ENCODE measurements around the gene CEP164.

The CEP164 gene

DNA sequence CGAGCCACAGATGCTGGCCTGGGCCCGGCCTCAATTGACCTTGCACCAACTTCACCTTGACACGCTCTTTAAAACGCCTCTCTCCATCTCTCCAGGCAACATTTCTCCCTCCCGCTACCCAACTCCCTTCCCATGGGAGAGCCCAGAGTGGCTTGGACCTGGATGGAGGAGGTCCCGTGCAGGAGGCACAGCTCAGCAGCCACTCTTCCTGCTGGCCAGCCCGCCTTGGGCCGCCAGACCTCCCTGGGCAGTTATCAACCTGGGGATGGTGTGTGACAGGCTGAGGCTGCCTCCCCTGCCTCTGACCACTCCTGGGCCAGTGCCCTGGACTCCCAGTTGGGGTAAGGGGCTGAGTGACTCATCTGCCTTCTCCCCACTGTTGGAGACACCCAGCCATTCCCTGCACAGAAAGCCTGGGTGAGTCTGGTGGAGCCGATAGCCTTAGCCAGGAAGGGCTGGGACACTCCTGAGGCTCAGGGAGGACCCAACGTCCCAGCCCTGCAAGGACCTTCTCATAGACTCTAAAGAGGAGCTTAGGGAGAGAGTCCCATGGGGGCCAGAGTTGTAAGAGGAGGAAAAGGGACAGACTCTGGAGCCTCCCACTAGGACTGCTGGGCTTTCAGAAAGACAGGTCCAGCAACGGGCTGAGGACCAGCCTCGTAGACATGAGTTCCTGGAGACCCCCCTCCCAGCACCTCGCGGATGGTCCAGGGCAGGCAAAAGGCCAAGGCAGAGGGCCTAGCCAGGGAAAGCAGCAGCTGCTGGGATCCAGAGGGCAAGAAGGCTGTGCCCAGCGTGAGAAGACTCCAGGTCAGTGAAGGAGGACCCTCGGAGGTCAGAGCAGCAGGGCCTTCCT is 131.7 kb downstream of the CEP164 start:
- TF ChIP-seq POLR2AphosphoS5 (IDR thresholded peaks at IDR 0.05; ENCODE audit: low read depth, low read length) (no peak), TAF1 (IDR thresholded peaks at IDR 0.05; ENCODE audit: borderline replicate concordance, insufficient read depth, low read length) (no peak), SIN3A (IDR thresholded peaks at IDR 0.05; ENCODE audit: borderline replicate concordance, insufficient read depth, low read length) (no peak), REST (IDR thresholded peaks at IDR 0.05; ENCODE audit: insufficient read depth in 1 of 2, low read depth in 2 of 2, low read length in 2 of 2) (no peak)

GRCh38 chr11:117459979-117460300 is 132.3 kb downstream of the CEP164 start:
- TF ChIP-seq SIN3A (IDR thresholded peaks at IDR 0.05; ENCODE audit: borderline replicate concordance, insufficient read depth, low read length) (no peak), FOXP2 (optimal IDR thresholded peaks at IDR 0.05; ENCODE audit: borderline replicate concordance, extremely low read depth, extremely low read length, insufficient read depth) (no peak), REST (IDR thresholded peaks at IDR 0.05; ENCODE audit: insufficient read depth in 1 of 2, low read depth in 2 of 2, low read length in 2 of 2) (no peak), POLR2AphosphoS5 (IDR thresholded peaks at IDR 0.05; ENCODE audit: low read depth, low read length) (no peak), TAF1 (IDR thresholded peaks at IDR 0.05; ENCODE audit: borderline replicate concordance, insufficient read depth, low read length) (no peak)

DNA sequence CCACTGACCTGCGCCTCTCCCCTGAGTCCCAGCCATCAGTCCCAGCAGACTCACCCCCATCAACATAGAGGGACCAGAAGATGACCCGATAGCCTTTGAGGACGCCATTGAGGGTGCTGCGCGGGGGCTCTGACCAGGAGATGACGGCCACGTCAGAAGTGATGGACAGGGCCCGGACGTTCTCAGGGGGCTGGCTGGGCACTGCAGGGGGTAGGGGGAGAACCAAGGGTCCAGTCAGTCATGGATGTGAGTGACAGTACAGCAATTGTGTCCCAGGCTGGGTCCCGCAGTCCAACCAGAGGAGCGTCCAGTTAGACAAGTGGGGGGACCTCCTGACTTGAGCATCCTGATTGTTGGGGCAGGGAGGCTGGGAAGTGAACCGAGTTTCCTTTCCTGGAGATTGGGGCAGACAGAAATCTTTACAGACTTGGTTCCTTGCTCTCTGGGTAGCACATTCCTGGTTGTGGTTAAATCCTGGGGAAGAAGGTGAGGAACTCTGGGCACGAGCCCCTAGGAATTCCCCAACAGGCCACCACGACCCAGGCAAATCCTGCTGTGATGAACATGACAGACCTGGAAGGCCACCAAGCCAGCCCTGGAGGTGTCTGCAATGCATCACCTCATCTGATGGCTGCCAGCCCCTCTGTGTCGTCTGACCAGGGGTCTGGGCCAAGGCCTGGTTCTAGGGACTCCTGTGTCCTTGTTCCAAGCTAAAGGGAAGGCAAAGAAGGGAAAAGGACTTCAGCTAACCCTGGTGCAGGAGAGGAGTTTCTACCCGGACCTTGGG is 133.9 kb downstream of the CEP164 start:
- TF ChIP-seq FOXP2 (optimal IDR thresholded peaks at IDR 0.05; ENCODE audit: borderline replicate concordance, extremely low read depth, extremely low read length, insufficient read depth) = no peak
- no peak for TF ChIP-seq REST (IDR thresholded peaks at IDR 0.05; ENCODE audit: insufficient read depth in 1 of 2, low read depth in 2 of 2, low read length in 2 of 2)
- TF ChIP-seq SIN3A (IDR thresholded peaks at IDR 0.05; ENCODE audit: borderline replicate concordance, insufficient read depth, low read length) = no peak
- TF ChIP-seq POLR2AphosphoS5 (IDR thresholded peaks at IDR 0.05; ENCODE audit: low read depth, low read length) = no peak

DNA sequence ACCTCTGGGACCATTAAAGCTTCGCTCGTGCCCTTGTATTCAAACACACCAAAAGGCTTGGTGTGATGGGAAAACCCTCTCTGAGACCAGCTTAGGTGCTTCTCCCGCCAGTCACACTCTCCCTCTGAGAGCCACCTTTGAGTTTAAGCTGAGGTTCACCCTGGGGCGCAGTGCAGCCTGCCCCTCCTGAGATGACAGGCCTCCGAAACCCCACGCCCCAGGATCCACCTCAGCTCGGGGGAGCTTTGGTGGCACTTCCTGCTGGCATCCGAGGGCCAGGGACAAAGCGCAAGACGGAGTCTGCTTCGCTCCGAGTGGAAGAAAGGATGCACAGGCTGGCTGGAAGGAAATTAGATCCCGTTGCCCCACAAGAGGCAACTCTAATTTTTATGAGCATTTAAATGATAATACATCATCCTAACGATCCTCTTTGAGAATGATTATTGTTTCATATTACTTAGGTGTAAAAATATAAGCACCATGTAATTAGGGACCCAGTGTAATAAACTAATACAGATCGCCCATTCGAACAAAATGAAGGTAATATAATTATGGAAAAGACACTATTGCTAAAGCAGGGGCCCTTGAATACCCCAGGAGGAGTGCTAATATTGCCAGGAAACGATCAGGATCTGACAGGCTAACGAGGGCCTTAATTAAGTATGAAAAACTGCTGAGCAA is 134.7 kb downstream of the CEP164 start:
- TF ChIP-seq TAF1 (IDR thresholded peaks at IDR 0.05; ENCODE audit: borderline replicate concordance, insufficient read depth, low read length) = no peak
- TF ChIP-seq REST (IDR thresholded peaks at IDR 0.05; ENCODE audit: insufficient read depth in 1 of 2, low read depth in 2 of 2, low read length in 2 of 2) = no peak
- TF ChIP-seq FOXP2 (optimal IDR thresholded peaks at IDR 0.05; ENCODE audit: borderline replicate concordance, extremely low read depth, extremely low read length, insufficient read depth) = no peak
- no peak for TF ChIP-seq SIN3A (IDR thresholded peaks at IDR 0.05; ENCODE audit: borderline replicate concordance, insufficient read depth, low read length)
- TF ChIP-seq POLR2AphosphoS5 (IDR thresholded peaks at IDR 0.05; ENCODE audit: low read depth, low read length) = no peak
